Sigmoid colon (tissue), 7 donors: ENCODE measurements around the gene SYNGR1. TPM values are rescaled to one million over a fixed set of nuclear protein-coding genes. Genes with fewer than 3 reads are reported as not detected.

Source experiments
- DNase-seq: peaks from one replicate; pipeline ENCODE4 v3.0.0-alpha.2; 2019
- H3K27ac ChIP-seq, 4 donors: fragments of 200-600 bp; sonication (generic); one replicate each; pipeline ENCODE4 v1.5.1; 2016 to 2019; ENCODE audit warnings: mild to moderate bottlenecking in 1 of 4
- H3K27me3 ChIP-seq, 3 donors: fragments of 200-600 bp; sonication (generic); one replicate each; pipeline ENCODE4 v1.5.1; 2019; ENCODE audit warnings: mild to moderate bottlenecking in 1 of 3
- H3K36me3 ChIP-seq, 4 donors: fragments of 200-600 bp; sonication (generic); one replicate each; pipeline ENCODE4 v1.5.1; 2016 to 2019
- H3K4me1 ChIP-seq, 4 donors: fragments of 200-600 bp; sonication (generic); one replicate each; pipeline ENCODE4 v1.5.1; 2017 to 2019
- H3K4me3 ChIP-seq, 4 donors: fragments of 200-600 bp; sonication (generic); one replicate each; pipeline ENCODE4 v1.5.1; 2017 to 2019; ENCODE audit warnings: mild to moderate bottlenecking in 2 of 4, moderate library complexity in 1 of 4
- H3K9me3 ChIP-seq, 4 donors: fragments of 200-600 bp in 3 of 4; sonication (generic) in 3 of 4; one replicate each; pipeline versions ENCODE4 v1.5.1 to v1.6.1; 2013 to 2019
- EP300 ChIP-seq, 4 donors: sonication (generic); formaldehyde crosslinking; IDR thresholded peaks; one replicate each; pipeline ENCODE4 v1.6.1; 2017; ENCODE audit warnings: antibody characterized with exemption in 4 of 4
- POLR2A ChIP-seq, 2 donors: fragments of 450-650 bp; IDR thresholded peaks; one replicate each; pipeline ENCODE4 v1.6.1; 2016; ENCODE audit warnings: antibody characterized with exemption in 2 of 2, mild to moderate bottlenecking in 2 of 2, moderate library complexity in 2 of 2
- POLR2AphosphoS5 ChIP-seq, 4 donors: sonication (generic); formaldehyde crosslinking; IDR thresholded peaks; one replicate each; pipeline ENCODE4 v1.6.1; 2017; ENCODE audit warnings: antibody characterized with exemption in 4 of 4
- WGBS, 2 donors: extraction: QIAGEN DNeasy Blood & Tissue Kit; methylation state at CpG; one replicate each; pipeline ENCODE4 v1.1.7; 2013; 5-methylcytosine and 5-hydroxymethylcytosine counted together
- intact Hi-C: fragments of 100-400 bp; cut with DNase I; formaldehyde crosslinking; loops from one replicate; pipeline ENCODE4 v1.15.1; 2023
- polyA plus RNA-seq, 3 donors: library from polyadenylated mRNA; stranded (reverse); fragments of 200-250 nt; gene quantifications; one replicate each; pipeline ENCODE4 v1.2.3, GENCODE V29; 2013
- total RNA-seq, 4 donors: library from RNA; depleted of rRNA; stranded (reverse); fragments of >200 nt; gene quantifications; one replicate each; pipeline ENCODE4 v1.1.0, GENCODE V29; 2016
- TF ChIP-seq, protein P1 (sequence below), 4 experiments: fragments of 450-650 bp in 3 of 4; fragments of 200-600 bp in 1 of 4; IDR thresholded peaks; one replicate each; pipeline ENCODE4 v1.5.1; 2016 to 2019; ENCODE audit warnings: antibody characterized with exemption in 4 of 4, mild to moderate bottlenecking in 3 of 4, moderate library complexity in 2 of 4
- donor health status: healthy with polysubstance abuse.
- donor health status: Bipolar disorder and iron deficiency.
- donor health status: healthy.

The SYNGR1 gene
- total and polyA plus RNA-seq, 7 donors: 0.69 to 29.4 (median 14.5) TPM

DNA sequence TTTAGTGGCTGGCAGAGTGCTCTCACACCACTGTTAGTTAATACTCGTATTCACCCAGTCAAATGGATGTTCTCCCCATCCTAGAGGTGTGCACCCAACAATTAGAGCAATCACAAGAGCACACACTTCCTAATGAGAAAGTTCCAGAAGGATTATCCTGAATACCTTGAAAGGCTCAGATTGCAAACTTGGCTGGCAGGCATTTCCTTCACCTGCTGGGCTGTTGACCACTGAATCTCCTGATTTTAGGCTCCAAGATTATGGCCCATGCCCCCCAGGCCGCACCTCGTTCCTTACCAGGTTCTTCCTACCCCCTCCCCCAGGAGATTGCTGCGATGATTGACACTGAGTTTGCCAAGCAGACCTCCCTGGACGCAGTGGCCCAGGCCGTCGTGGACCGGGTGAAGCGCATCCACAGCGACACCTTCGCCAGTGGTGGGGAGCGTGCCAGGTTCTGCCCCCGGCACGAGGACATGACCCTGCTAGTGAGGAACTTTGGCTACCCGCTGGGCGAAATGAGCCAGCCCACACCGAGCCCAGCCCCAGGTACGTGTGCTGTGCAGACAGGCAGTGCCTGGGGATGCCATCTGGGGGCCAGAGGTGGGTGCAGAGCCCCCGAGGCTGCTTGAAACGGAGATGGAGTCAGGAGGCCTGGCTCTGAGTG lies 76.7 kb downstream of the SYNGR1 start:
- 96% methylated on average over 20 of the region's 20 CpGs for WGBS, 2 donors
- Histone ChIP-seq H3K27me3 (no peaks in the 10 kb centered on the region), H3K9me3 (no peaks in the 10 kb centered on the region), H3K27ac (no peak overlapping the region), H3K36me3 (peaks cover 24 to 84% (median 47%) of the 10 kb centered on the region in 4 donors), H3K4me1 (peaks cover 0 to 16% (median 11%) of the 10 kb centered on the region in 4 donors), H3K4me3 (no peak overlapping the region)
- no peak for DNase-seq
- TF ChIP-seq EP300 (IDR thresholded peaks at IDR 0.05) (no peak), POLR2AphosphoS5 (IDR thresholded peaks at IDR 0.05) (no peak), POLR2A (IDR thresholded peaks at IDR 0.05) (no peak)
- TF ChIP-seq, protein P1, sequence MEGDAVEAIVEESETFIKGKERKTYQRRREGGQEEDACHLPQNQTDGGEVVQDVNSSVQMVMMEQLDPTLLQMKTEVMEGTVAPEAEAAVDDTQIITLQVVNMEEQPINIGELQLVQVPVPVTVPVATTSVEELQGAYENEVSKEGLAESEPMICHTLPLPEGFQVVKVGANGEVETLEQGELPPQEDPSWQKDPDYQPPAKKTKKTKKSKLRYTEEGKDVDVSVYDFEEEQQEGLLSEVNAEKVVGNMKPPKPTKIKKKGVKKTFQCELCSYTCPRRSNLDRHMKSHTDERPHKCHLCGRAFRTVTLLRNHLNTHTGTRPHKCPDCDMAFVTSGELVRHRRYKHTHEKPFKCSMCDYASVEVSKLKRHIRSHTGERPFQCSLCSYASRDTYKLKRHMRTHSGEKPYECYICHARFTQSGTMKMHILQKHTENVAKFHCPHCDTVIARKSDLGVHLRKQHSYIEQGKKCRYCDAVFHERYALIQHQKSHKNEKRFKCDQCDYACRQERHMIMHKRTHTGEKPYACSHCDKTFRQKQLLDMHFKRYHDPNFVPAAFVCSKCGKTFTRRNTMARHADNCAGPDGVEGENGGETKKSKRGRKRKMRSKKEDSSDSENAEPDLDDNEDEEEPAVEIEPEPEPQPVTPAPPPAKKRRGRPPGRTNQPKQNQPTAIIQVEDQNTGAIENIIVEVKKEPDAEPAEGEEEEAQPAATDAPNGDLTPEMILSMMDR (IDR thresholded peaks at IDR 0.05): no peak
- intact Hi-C loops: no loop called here

DNA sequence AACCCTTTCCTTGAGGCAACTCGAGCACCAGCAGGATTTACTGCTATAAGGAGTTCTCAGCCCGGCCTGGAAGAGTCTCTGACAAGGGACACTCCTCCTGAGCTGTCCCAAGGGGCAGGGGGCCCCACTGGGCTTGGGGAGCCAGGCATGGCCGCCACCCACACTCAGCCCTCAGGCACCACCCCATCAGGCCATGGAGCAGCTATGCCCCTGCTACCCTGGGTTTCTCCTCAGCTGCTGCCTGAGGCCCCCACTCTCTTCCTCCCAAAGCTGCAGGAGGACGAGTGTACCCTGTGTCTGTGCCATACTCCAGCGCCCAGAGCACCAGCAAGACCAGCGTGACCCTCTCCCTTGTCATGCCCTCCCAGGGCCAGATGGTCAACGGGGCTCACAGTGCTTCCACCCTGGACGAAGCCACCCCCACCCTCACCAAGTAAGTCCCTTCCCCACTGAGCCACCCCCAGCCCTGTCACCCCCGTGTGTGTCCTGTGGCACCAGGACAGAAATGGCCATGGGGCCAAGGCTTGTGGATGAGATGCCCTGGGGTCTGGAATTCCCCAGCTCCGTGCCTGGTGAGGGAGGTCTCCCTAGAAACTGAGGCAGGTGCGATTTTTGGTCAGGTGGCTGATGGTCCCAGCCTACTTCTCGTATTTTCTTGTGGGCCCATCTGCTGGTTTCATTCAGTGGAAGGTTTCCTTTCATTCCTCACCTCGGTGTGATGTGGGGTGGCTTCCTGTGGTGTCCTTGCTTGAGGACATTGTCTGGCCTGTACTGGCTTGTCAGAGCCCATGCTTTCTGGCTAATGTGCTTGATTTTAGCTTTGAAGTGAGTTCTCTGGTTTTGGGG lies 78.2 kb downstream of the SYNGR1 start:
- no peak overlapping the region for H3K4me3 ChIP-seq
- WGBS, 2 donors: 88 to 93% methylated on average over 13 of the region's 13 CpGs
- H3K27ac ChIP-seq: no peak overlapping the region
- H3K36me3 ChIP-seq: peaks cover 18 to 84% (median 43%) of the 10 kb centered on the region in 4 donors
- no peaks in the 10 kb centered on the region for H3K27me3 ChIP-seq
- H3K4me1 ChIP-seq: peaks cover 0 to 29% (median 18%) of the 10 kb centered on the region in 4 donors
- intact Hi-C loops: no loop called here
- DNase-seq: no peak
- H3K9me3 ChIP-seq: no peaks in the 10 kb centered on the region
- TF ChIP-seq POLR2AphosphoS5 (IDR thresholded peaks at IDR 0.05): no peak
- TF ChIP-seq POLR2A (IDR thresholded peaks at IDR 0.05): no peak
- TF ChIP-seq, protein P1 (IDR thresholded peaks at IDR 0.05): no peak
- TF ChIP-seq EP300 (IDR thresholded peaks at IDR 0.05): no peak

DNA sequence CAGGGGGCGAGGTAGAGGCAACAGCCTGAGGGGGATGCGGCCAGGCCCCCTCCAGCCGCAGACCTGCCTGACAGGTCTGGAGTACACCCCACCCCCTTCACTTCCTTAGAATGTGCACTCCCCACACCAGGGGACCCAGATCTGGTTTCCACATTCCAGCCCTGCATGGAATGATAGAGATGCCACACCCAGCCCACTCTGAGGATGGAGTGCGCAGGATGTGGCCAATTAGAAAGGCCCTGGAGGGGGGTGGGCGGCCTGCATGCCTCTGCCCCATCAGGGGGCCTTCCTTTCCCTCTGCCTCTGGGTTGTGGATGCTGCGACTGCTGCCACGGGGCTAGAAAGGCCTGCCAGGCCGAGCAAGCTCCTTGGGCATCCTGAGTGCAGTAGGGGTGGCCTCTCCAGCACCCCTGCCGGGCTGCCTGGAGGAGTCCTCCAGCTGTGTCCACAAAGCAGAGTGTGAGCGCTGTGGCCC lies 78.8 kb downstream of the SYNGR1 start:
- Histone ChIP-seq H3K27ac (no peak overlapping the region), H3K36me3 (peaks cover 18 to 87% (median 44%) of the 10 kb centered on the region in 4 donors)

DNA sequence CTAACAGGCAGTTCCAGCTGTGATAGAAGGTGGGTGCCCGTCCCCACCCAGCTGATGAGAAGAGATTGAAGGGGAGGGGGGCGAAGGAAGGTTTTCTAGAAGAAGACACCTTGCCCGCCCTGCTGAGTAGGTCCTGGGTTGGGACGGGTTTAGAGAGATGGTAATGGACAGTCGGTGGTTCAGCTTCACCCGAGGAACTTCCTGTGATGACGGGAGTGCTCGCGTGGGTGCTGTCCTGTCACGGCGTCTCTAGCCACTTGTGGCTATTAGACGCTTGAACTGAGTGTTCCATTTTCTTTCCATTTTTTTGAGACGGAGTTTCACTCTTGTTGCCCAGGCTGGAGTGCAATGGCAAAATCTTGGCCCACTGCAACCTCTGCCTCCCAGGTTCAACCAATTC lies 79.4 kb downstream of the SYNGR1 start:
- no peak for TF ChIP-seq POLR2AphosphoS5 (IDR thresholded peaks at IDR 0.05)
- no peak for TF ChIP-seq EP300 (IDR thresholded peaks at IDR 0.05)
- TF ChIP-seq POLR2A (IDR thresholded peaks at IDR 0.05): no peak
- TF ChIP-seq, protein P1 (IDR thresholded peaks at IDR 0.05): no peak
- DNase-seq: no peak
- Histone ChIP-seq H3K27me3 (no peaks in the 10 kb centered on the region), H3K36me3 (peaks cover 18 to 88% (median 44%) of the 10 kb centered on the region in 4 donors), H3K27ac (peak overlapping the region in 1 of 4 donors; percentile 82), H3K9me3 (no peaks in the 10 kb centered on the region), H3K4me3 (no peak overlapping the region), H3K4me1 (peaks cover 0 to 29% (median 18%) of the 10 kb centered on the region in 4 donors)
- WGBS, 2 donors: 94% methylated on average over 13 of the region's 13 CpGs
- intact Hi-C loops: no loop called here

More for the DNA sequence above, 78.8 kb downstream of the SYNGR1 start:
- no peaks in the 10 kb centered on the region for H3K27me3 ChIP-seq
- TF ChIP-seq, protein P1 (IDR thresholded peaks at IDR 0.05): no peak
- no peak for TF ChIP-seq POLR2AphosphoS5 (IDR thresholded peaks at IDR 0.05)
- no peak for TF ChIP-seq EP300 (IDR thresholded peaks at IDR 0.05)
- no peak for TF ChIP-seq POLR2A (IDR thresholded peaks at IDR 0.05)
- DNase-seq: no peak
- peaks cover 0 to 29% (median 18%) of the 10 kb centered on the region in 4 donors for H3K4me1 ChIP-seq
- intact Hi-C loops: no loop called here
- no peaks in the 10 kb centered on the region for H3K9me3 ChIP-seq
- WGBS, 2 donors: 89 to 91% methylated on average over 10 of the region's 10 CpGs
- H3K4me3 ChIP-seq: no peak overlapping the region
